ENCODE data around the gene CDH7.

Gene CDH7

GRCh38 chr18:65924904-65925303 is 174.1 kb downstream of the CDH7 start:
- DNase-seq, result no peak

GRCh38 chr18:65934874-65935273 is 184.1 kb downstream of the CDH7 start:
- no peak for DNase-seq

DNA sequence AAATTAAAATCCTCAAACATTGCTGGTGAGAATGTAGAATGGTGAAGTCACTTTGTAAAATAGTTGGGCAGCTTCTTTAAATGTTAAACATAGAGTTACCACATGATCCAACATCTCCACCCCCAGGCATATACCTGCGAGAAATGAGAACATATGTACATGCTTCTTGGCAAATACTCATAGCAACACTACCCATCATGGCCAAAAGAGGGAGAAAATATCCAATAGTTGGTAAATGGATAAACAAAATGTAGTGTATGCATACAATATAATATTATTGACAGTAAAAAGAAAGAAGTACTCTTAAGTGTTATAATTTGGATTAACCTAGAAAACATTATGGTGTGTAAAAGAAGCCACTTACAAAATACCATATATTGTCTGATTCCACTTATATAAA is 185.9 kb downstream of the CDH7 start:
- DNase-seq, result no peak

DNA sequence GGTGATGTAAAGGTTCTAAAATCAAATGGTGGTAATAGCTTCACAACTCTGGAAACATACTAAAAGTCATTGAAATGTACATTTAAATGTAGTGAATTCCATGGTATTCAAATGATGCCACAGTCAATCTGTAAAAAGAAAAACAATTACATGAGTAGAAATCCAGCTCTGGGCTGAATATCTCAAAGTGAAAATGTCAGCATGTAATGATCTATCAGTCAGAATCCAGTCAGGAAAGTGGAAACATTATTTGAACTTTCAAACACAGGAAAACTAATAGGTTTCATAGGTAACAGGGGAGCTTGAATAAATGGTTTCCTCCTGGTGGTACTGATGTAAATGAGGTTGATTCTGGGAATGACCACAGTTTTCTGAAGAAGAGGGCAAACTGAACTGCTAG is 186.4 kb downstream of the CDH7 start:
- no peak for DNase-seq

- DNase-seq, result peak; percentile 73
Observed at GRCh38 chr18:65938592-65939372, 188.0 kb downstream of the CDH7 start.

Measured in hematopoietic multipotent progenitor cell treated with erythropoietin and hydrocortisone succinate and interleukin-3 and kit ligand, for 8 days (in vitro differentiated cells).